Measurements from ENCODE around the gene SGK1.

SGK1 gene

DNA sequence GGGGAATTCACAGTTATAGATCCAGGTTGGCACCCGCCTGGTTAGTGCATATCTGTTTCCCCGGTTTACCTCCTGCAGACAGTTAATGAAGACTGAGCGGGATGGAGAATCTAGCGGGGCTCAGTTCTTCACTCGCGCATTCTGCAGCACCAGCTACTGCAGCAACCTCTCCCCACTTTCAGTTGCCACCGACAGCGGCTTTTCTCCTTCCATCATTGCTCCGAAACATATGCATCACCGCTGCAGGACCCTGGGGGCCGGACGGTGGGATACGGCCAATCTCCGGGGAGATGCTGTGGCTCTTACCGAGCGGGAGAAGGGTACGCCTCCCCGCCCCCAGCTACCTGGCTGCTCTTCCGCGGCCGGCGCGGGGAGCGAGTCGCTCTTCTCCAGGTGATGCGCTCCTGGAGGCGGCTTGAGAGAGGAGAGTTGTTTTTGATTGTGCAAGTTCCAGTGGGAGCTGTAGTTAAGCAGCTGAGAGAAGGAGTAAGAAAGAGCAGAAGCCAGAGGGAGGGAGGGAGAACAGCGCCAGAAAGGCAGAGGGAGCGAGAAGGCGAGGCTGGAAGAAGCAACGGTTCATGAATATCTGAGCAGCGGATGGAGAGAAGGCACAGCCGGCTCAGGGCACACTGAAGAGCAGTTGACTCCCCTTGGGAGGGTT, at the start of gene SGK1:
Gene SGK1, minus strand, starts transcription at position 642 of the 661 bp plus-strand sequence. CDS start 652 bp downstream, outside the sequence.
- peak; percentile 7 to 21 for DNase-seq

DNA sequence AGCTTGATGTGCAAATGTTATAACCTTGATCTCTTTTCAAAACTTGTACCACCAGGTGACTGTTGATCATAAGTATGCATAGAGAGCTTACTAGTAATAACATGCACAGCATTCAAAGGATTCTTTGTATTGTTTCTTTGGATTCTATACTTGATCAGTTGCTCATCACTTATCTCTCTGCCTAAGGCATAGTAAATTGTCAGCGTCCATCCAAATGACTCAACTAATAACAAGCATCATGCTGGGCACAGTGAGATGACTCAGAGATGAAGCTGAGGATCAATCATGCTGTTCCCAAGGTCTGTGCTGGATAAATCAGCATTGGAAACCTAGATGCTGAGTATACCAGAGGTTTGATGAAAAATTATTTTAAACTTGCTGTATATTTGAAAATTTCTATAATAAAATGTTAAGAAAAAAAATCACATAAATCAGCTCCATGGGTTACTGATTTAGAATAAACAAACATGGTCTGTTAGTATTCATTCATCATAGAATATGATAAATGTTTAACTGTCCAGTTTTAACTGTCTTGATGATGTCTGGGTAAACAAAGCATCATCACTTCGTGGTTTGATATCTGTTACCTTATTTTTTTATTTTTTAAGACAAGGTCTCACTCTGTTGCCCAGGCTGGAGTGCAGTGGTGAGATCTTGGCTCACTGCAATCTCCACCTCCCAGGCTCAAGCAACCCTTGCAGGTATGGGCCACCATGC, 45.6 kb upstream of the SGK1 start:
- DNase-seq = no peak

- no peak for DNase-seq
Measured at GRCh38 chr6:134361011-134361410, 43.1 kb upstream of the SGK1 start.

DNA sequence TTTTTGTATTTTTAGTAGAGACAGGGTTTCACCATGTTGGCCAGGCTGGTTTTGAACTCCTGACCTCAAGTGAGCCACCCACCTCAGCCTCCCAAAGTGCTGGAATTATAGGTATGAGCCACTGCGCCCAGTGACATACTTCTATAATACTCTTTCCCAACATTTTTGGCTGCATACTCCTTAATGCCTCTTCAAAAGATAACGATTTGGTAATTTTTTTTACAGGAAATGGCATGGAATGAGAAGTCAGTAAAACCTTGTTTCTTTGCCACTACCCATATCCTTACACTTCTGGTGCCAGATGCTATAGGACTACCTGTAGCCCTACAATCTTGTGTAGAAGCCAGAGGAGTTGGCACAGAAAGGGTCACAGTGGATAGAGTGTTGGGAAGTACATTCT, 41.4 kb upstream of the SGK1 start:
- DNase-seq = no peak

DNA sequence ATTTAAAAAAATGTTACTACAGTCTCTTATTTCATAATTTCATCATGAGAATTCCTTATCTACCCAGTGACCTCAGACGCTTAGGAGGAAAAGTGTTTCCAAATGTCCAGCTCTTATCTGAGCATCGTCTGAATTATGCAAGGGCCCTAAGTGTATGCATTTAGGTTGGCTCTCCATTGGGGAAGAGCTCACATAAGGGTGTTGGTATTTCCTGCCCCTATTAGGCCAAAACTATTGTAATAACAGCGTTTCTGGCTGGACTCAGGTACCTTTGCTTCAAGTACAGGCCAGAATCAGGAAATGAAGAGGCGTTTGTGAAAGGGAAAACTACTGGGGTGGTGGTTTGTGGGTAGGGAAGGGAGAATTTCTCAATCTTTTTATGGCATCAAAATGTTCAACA, 40.4 kb upstream of the SGK1 start:
- no peak for DNase-seq

- DNase-seq = no peak
Measured at GRCh38 chr6:134357022-134357487, 39.1 kb upstream of the SGK1 start.

DNA sequence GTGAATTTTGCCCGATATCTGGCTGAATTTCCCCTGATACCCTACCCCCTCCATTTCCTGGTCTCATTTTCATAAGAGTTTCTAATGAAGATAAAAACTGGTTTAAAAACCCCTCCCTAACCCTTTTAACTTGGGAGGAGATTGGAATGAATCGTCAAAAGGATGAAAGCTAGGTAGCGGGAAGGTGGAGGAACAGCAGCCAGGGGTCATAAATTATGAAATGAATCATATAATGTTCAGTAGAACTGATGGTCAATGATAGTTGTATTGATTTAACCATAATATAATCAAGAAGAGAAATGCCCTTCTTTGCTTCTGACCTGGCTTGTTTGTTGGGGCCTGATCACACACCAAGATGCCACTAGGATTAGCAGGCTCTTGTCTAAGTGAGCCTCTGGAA, 38.5 kb upstream of the SGK1 start:
- no peak for DNase-seq

GRCh38 chr6:134352786-134353480, 35.0 kb upstream of the SGK1 start:
- DNase-seq = peak; percentile 22 to 34

DNA sequence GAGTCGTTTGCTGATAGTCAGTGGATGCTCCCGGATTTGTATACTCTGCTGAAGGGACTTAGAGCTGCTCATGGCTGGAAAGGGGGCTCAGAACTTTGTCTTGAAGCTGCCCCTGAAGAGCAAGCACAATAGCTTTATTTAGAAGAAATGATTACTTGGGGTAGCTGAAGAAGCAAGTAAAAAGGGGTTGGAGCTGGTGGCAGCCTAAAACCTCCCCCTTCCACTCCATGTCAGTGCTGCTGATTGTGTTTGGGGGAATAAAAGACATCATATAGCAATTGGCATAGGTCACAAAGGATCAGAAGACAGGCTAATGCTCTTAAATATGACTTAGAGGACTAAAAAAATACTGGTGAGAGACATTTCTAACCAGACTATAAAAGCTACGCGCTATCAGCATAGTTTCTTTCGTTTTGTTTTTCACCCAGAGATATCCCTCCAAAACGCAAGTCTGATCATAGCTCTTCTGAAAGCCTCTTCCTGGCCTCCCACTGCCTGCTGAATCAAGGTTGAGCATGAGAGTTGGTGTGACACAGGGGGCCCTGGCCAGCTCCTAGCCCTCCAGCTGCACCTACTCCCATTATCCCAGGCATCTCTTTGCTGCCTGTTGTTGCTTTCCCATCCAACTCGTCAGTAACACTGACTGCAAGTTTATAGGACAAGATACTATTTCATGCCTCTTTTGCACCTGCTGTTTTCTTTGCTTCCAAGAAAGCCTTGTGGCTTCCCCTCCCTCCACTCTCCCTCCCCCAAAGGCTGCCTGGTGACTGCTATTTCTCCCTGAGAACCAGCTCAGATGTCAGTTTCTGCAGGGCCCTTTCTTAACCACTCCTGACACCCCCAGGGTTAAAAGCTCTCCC, 33.9 kb upstream of the SGK1 start:
- peak; percentile 7 to 17 for DNase-seq

GRCh38 chr6:134347885-134348805, 30.2 kb upstream of the SGK1 start:
- no peak for DNase-seq

DNA sequence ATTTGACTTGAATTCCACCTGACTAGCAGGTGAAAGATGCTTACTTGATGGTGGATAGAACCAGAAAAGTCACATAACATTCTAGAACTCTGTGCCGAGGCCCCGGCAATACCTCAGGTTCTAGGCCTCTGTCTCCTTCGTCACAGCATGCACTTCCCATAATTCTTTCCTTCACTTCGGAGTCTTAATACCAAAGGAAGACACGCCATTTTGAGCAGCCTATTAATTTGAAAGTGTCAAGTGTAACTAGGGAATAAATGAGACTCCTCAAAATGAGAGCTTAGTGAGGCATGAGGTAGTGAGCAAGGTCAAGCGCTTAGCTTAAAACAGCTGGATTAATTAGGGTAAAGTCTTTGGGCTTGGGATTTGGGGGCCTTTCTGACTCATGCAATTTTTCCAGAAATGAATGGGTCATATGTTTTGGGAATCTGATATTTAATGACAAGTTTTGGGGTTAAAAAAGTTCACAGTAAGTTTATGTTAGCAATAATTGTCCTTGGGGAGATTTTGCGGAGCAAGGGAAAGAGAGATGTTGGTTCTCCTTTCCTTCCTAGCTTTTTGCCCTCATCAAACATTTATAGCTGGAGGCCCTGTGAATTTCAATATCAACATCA, 29.1 kb upstream of the SGK1 start:
- DNase-seq = no peak

GRCh38 chr6:134345789-134346188, 27.9 kb upstream of the SGK1 start:
- DNase-seq = no peak

- DNase-seq = no peak
Measured at GRCh38 chr6:134343066-134343465, 25.2 kb upstream of the SGK1 start.

DNA sequence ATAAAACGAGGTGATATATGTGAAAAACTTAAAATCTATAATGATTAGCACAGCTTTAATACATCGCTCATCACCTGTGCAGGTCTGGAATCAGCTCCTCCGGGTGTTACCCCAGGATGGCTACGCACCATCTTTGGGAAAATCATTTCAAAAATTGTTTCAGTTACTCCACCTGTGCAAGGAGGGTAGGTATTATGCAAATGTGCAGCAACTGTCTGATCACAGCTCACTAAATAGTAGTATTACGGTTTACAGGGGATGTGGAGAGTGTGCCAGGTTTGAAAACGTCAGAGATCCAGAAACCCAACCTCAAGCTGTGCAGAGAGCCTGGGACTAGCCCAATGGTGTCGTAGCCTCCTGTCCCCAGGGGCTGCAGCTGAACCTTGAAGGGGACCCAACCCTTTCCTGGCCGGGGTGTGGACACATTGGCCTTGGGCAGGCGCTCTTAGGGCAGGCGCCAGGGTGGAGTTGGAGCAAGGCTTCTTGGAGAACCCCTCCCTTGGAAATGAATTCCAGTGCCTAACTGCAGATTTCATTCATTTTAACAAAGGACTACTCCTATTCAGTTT, 24.2 kb upstream of the SGK1 start:
- DNase-seq = no peak

DNA sequence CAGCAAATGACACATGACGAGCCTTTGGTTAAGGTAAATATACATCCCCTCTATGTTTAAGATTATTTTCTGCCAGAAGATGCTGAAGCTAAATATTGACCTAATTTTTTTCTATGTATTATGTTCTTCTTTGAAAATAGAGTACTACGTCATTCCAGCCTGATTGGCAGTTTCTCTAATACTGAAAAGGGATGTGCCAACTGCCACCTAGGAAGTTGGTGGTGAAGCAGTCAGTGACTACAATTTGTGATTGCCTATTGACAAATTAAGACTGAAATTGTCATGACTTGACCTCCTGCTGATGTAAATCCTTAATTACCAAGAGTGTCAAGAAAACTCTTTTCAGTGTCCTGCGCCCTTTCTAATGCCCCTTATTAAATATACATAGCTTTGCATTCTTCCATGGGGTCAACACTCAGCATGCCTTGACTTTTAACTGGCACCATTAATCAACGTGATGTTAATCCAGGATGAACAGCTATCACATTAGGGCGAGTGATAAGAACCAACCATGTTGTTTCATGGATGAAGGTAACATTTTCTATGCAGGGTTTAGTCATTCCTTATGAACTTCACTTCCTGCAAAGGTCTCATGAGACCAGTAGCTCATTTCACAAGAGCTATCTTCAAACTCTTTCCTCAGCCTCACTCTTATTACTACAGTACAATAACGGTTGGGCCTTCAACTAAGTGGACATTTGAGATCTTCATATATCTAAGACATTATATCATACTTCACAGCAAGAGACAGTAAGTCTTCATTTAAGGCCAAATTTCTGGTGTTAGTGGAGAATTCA, 22.5 kb upstream of the SGK1 start:
- DNase-seq = no peak

GRCh38 chr6:134339216-134339615, 21.3 kb upstream of the SGK1 start:
- no peak for DNase-seq

- DNase-seq = no peak
Measured at GRCh38 chr6:134331256-134331655, 13.3 kb upstream of the SGK1 start.

GRCh38 chr6:134330555-134330954, 12.6 kb upstream of the SGK1 start:
- no peak for DNase-seq

DNA sequence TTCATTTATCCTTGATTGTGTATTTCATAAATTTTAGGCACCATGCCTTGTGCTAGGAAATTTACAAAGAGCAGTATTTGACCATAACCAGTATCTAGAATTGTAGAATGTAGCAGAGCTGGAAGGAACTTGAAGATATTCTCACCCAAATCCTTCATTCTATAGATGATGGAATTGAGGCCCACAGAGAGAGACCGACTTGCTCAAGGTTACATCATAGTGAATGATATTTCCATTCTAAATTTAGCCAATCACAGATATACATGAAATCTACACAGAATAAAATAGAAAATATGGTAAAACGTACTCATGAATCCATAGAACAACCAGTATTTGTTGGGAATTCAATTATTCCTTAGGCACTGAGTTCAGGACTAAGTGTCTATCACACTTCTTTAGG, 10.9 kb upstream of the SGK1 start:
- DNase-seq = no peak

DNA sequence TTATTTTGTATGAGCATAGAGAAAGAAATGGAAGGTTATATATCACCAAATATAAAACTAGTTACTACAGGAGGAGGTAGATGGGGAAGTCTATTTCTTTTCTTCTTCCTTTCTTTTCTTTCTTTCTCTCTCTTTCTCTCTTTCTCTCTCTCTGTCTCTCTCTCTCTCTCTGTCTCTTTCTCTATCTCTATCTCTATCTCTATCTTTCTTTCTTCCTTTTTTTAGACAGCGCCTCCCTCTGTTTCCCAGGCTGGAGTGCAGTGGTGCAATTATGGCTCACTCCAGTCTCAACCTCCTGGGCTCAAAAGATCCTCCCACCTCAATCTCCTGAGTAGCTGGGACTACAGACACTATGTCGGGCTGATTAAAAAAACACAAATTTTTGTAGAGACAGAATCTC, 10.2 kb upstream of the SGK1 start:
- DNase-seq = no peak
